ENCODE results near the gene NUDT6. TPM values are rescaled to one million over a fixed set of nuclear protein-coding genes. Genes with fewer than 3 reads are reported as not detected.

NUDT6 gene
- 10.1 TPM for total RNA-seq
- polyA plus RNA-seq (ENCODE audit: insufficient read depth, low read depth, low replicate concordance): 32.4 TPM
- long read RNA-seq, donor 1, partial matches to known transcripts: 0 of 4 reads
- long read RNA-seq, donor 1, other reads (novel, unspliced or antisense): 0 of 4 reads
- long read RNA-seq, donor 2, partial matches to known transcripts: 0 of 4 reads
- long read RNA-seq, donor 2, other reads (novel, unspliced or antisense): 0 of 4 reads
- long read RNA-seq, donor 3, transcript NUDT6-201 (5 exons, 1,169 nt): major isoform, 6 of 6 reads
- long read RNA-seq, donor 3, partial matches to known transcripts: 0 of 6 reads
- long read RNA-seq, donor 3, other reads (novel, unspliced or antisense): 0 of 6 reads
- long read RNA-seq, donor 4, partial matches to known transcripts: 0 of 2 reads
- long read RNA-seq, donor 4, other reads (novel, unspliced or antisense): 0 of 2 reads
- long read RNA-seq, donor 5: 0 reads
- long read RNA-seq, donor 6, transcript NUDT6-201 (5 exons, 1,169 nt): major isoform, 10 of 11 reads
- long read RNA-seq, donor 6, partial matches to known transcripts: 0 of 11 reads
- long read RNA-seq, donor 6, other reads (novel, unspliced or antisense): 0 of 11 reads
- long read RNA-seq, donor 7, transcript NUDT6-201 (5 exons, 1,169 nt): major isoform, 7 of 7 reads
- long read RNA-seq, donor 7, partial matches to known transcripts: 0 of 7 reads
- long read RNA-seq, donor 7, other reads (novel, unspliced or antisense): 0 of 7 reads
- long read RNA-seq, donor 8, transcript NUDT6-201 (5 exons, 1,169 nt): major isoform, 5 of 5 reads
- long read RNA-seq, donor 8, partial matches to known transcripts: 0 of 5 reads
- long read RNA-seq, donor 8, other reads (novel, unspliced or antisense): 0 of 5 reads
- long read RNA-seq, donor 9, partial matches to known transcripts: 0 of 4 reads
- long read RNA-seq, donor 9, other reads (novel, unspliced or antisense): 0 of 4 reads
- long read RNA-seq, donor 10, partial matches to known transcripts: 0 of 5 reads
- long read RNA-seq, donor 10, other reads (novel, unspliced or antisense): 0 of 5 reads

GRCh38 chr4:122921971-122922876 lies at the start of gene NUDT6:
Gene NUDT6, minus strand, starts transcription at chr4:122922597. Its CDS starts 25 bp downstream, at chr4:122922572.
- TF ChIP-seq CTCF (IDR thresholded peaks at IDR 0.05; ENCODE audit: borderline replicate concordance, extremely low read depth, insufficient read depth): no peak
- H3K36me3 ChIP-seq (ENCODE audit: control insufficient read depth in 2 of 3, insufficient read depth in 3 of 3, low read length in 3 of 3): no peaks in the 10 kb centered on the region
- DNase-seq (peak; percentile 64 to 87 (median 81)), FAIRE-seq (no peak)
- H3K4me3 ChIP-seq (ENCODE audit: low read length in 3 of 3): peak within 1 kb of the TSS; percentile 82 to 95 (median 92)
- peak within 1 kb of the TSS; percentile 48 to 75 for H3K27ac ChIP-seq (ENCODE audit: low read depth in 2 of 2, low read length in 2 of 2)
- H3K4me1 ChIP-seq (ENCODE audit: control insufficient read depth in 2 of 3, insufficient read depth in 2 of 3, low read depth in 1 of 3, low read length in 3 of 3): peaks cover 0 to 6% (median 3%) of the 10 kb centered on the region in 3 donors
- intact Hi-C loops (cut with DNase I): no loop called here
- H3K9me3 ChIP-seq (ENCODE audit: control insufficient read depth in 2 of 3, insufficient read depth in 1 of 3, low read length in 3 of 3): no peaks in the 10 kb centered on the region
- H3K27me3 ChIP-seq (ENCODE audit: control insufficient read depth, insufficient read depth, low read length): no peaks in the 10 kb centered on the region
- H3K9ac ChIP-seq (ENCODE audit: low read length in 3 of 3): peak within 1 kb of the TSS; percentile 45 to 92 (median 84)

- intact Hi-C loops (cut with DNase I): no loop called here
- Histone ChIP-seq H3K27me3 (ENCODE audit: control insufficient read depth, insufficient read depth, low read length) (no peaks in the 10 kb centered on the region), H3K4me1 (ENCODE audit: control insufficient read depth in 2 of 3, insufficient read depth in 2 of 3, low read depth in 1 of 3, low read length in 3 of 3) (no peaks in the 10 kb centered on the region), H3K9ac (ENCODE audit: low read length in 3 of 3) (no peak overlapping the region), H3K36me3 (ENCODE audit: control insufficient read depth in 2 of 3, insufficient read depth in 3 of 3, low read length in 3 of 3) (no peaks in the 10 kb centered on the region), H3K4me3 (ENCODE audit: low read length in 3 of 3) (no peak overlapping the region), H3K27ac (ENCODE audit: low read depth in 2 of 2, low read length in 2 of 2) (no peak overlapping the region), H3K9me3 (ENCODE audit: control insufficient read depth in 2 of 3, insufficient read depth in 1 of 3, low read length in 3 of 3) (no peaks in the 10 kb centered on the region)
- FAIRE-seq (no peak), DNase-seq (no peak)
- no peak for TF ChIP-seq CTCF (IDR thresholded peaks at IDR 0.05; ENCODE audit: borderline replicate concordance, extremely low read depth, insufficient read depth)
These were observed 45.9 kb upstream of the NUDT6 start for GRCh38 chr4:122968227-122968812.

GRCh38 chr4:122967231-122967630 lies 44.8 kb upstream of the NUDT6 start:
- no peak for FAIRE-seq
- TF ChIP-seq CTCF (IDR thresholded peaks at IDR 0.05; ENCODE audit: borderline replicate concordance, extremely low read depth, insufficient read depth): no peak
- no peak overlapping the region for H3K27ac ChIP-seq (ENCODE audit: low read depth in 2 of 2, low read length in 2 of 2)
- H3K4me1 ChIP-seq (ENCODE audit: control insufficient read depth in 2 of 3, insufficient read depth in 2 of 3, low read depth in 1 of 3, low read length in 3 of 3): no peaks in the 10 kb centered on the region
- H3K9me3 ChIP-seq (ENCODE audit: control insufficient read depth in 2 of 3, insufficient read depth in 1 of 3, low read length in 3 of 3): no peaks in the 10 kb centered on the region
- H3K4me3 ChIP-seq (ENCODE audit: low read length in 3 of 3): no peak overlapping the region
- no peak for DNase-seq
- no peaks in the 10 kb centered on the region for H3K36me3 ChIP-seq (ENCODE audit: control insufficient read depth in 2 of 3, insufficient read depth in 3 of 3, low read length in 3 of 3)
- intact Hi-C loops (cut with DNase I): no loop called here
- H3K9ac ChIP-seq (ENCODE audit: low read length in 3 of 3): no peak overlapping the region
- H3K27me3 ChIP-seq (ENCODE audit: control insufficient read depth, insufficient read depth, low read length): no peaks in the 10 kb centered on the region

Measured in kidney (tissue), 22 donors.